Measurements from ENCODE around the gene ELP5.
A peak's percentile ranks its signal among the peaks of the same experiment; 100 is the strongest.

Gene ELP5

GRCh38 chr17:7218758-7219157 lies 33.3 kb upstream of the ELP5 start:
- peak overlapping the region; percentile 98 for H3K27ac ChIP-seq
- DNase-seq (ENCODE audit: low read depth, low spot score), result no peak

GRCh38 chr17:7219229-7219811 lies 32.7 kb upstream of the ELP5 start:
- H3K27ac ChIP-seq, result peak overlapping the region; percentile 98

GRCh38 chr17:7219812-7220592 lies 32.0 kb upstream of the ELP5 start, which contains the start of the genes ACADVL and DLG4:
Gene ACADVL (plus strand): TSS chr17:7219938. CDS start chr17:7219985, 47 bp downstream.
Gene DLG4 (minus strand): TSS chr17:7219836.
- no peak for DNase-seq (ENCODE audit: low read depth, low spot score)
- peak within 1 kb of the TSS; percentile 98 for H3K27ac ChIP-seq

More at GRCh38 chr17:7219229-7219811, 32.7 kb upstream of the ELP5 start:
- DNase-seq (ENCODE audit: low read depth, low spot score), result no peak

GRCh38 chr17:7220593-7221277 lies 31.3 kb upstream of the ELP5 start:
- H3K27ac ChIP-seq, result peak overlapping the region; percentile 98
- DNase-seq (ENCODE audit: low read depth, low spot score), result no peak

GRCh38 chr17:7221278-7222092 lies 30.5 kb upstream of the ELP5 start:
- H3K27ac ChIP-seq, result peak overlapping the region; percentile 98
- DNase-seq (ENCODE audit: low read depth, low spot score), result no peak

GRCh38 chr17:7222093-7222971 lies 29.7 kb upstream of the ELP5 start:
- no peak for DNase-seq (ENCODE audit: low read depth, low spot score)
- H3K27ac ChIP-seq, result peak overlapping the region; percentile 98

- no peak for DNase-seq (ENCODE audit: low read depth, low spot score)
- H3K27ac ChIP-seq, result no peak overlapping the region
These were observed 29.1 kb upstream of the ELP5 start for GRCh38 chr17:7222972-7223292.

- no peak overlapping the region for H3K27ac ChIP-seq
- no peak for DNase-seq (ENCODE audit: low read depth, low spot score)
These were observed 28.6 kb upstream of the ELP5 start for GRCh38 chr17:7223375-7223774.

- DNase-seq (ENCODE audit: low read depth, low spot score), result no peak
These were observed 27.9 kb upstream of the ELP5 start for GRCh38 chr17:7224110-7224509.

GRCh38 chr17:7224661-7225111 lies 27.3 kb upstream of the ELP5 start:
- DNase-seq (ENCODE audit: low read depth, low spot score), result no peak
- H3K27ac ChIP-seq, result no peak overlapping the region

More at GRCh38 chr17:7224110-7224509, 27.9 kb upstream of the ELP5 start:
- H3K27ac ChIP-seq, result no peak overlapping the region

GRCh38 chr17:7225711-7226331 lies 26.2 kb upstream of the ELP5 start:
- H3K27ac ChIP-seq, result no peak overlapping the region

GRCh38 chr17:7226721-7227710 lies 25.0 kb upstream of the ELP5 start:
- no peak overlapping the region for H3K27ac ChIP-seq
- DNase-seq (ENCODE audit: low read depth, low spot score), result no peak

More at GRCh38 chr17:7225711-7226331, 26.2 kb upstream of the ELP5 start:
- no peak for DNase-seq (ENCODE audit: low read depth, low spot score)

- DNase-seq (ENCODE audit: low read depth, low spot score), result no peak
- peak overlapping the region; percentile 55 for H3K27ac ChIP-seq
These were observed 23.1 kb upstream of the ELP5 start for GRCh38 chr17:7228920-7229319.

- no peak for DNase-seq (ENCODE audit: low read depth, low spot score)
These were observed 22.5 kb upstream of the ELP5 start for GRCh38 chr17:7229504-7229903.

GRCh38 chr17:7232114-7232513 lies 19.9 kb upstream of the ELP5 start:
- DNase-seq (ENCODE audit: low read depth, low spot score), result no peak
- no peak overlapping the region for H3K27ac ChIP-seq

More at GRCh38 chr17:7229504-7229903, 22.5 kb upstream of the ELP5 start:
- H3K27ac ChIP-seq, result no peak overlapping the region

GRCh38 chr17:7233701-7234082 lies 18.3 kb upstream of the ELP5 start:
- peak overlapping the region; percentile 89 for H3K27ac ChIP-seq
- DNase-seq (ENCODE audit: low read depth, low spot score), result no peak

- peak within 1 kb of the TSS; percentile 89 for H3K27ac ChIP-seq
- DNase-seq (ENCODE audit: low read depth, low spot score), result peak; percentile 73
These were observed 17.7 kb upstream of the ELP5 start, which contains the start of gene DVL2 for GRCh38 chr17:7234083-7234951. Gene DVL2 (minus strand): TSS chr17:7234517. CDS start chr17:7234262, 255 bp downstream.

Measured in epithelial cell of prostate (primary cell).